ENCODE measurements around the gene CDKN2D. TPM values are rescaled to one million over a fixed set of nuclear protein-coding genes. Genes with fewer than 3 reads are reported as not detected.
"Not testable (repeated sequence)": the region's sequence is repeated elsewhere in the genome, so short reads cannot be mapped to it uniquely, and the experiment has no call there.

CDKN2D gene
- total and polyA plus RNA-seq, 9 donors: 2.8 to 7.6 (median 5.6) TPM

GRCh38 chr19:10552510-10553053 is 16.2 kb downstream of the CDKN2D start:
- H3K4me3 ChIP-seq: no peak overlapping the region
- no peak for TF ChIP-seq POLR2A (IDR thresholded peaks at IDR 0.05)
- no peak for TF ChIP-seq EP300 (IDR thresholded peaks at IDR 0.05)
- TF ChIP-seq CTCF (IDR thresholded peaks at IDR 0.05): no peak
- 64 to 67% (median 66%) methylated on average over 12 of the region's 12 CpGs for WGBS, 3 donors
- DNase-seq: no peak
- no peak overlapping the region for H3K27ac ChIP-seq
- no peaks in the 10 kb centered on the region for H3K9me3 ChIP-seq
- no peaks in the 10 kb centered on the region for H3K27me3 ChIP-seq
- H3K36me3 ChIP-seq: no peaks in the 10 kb centered on the region
- no peaks in the 10 kb centered on the region for H3K4me1 ChIP-seq (ENCODE audit: insufficient read depth)
- intact Hi-C loops (cut with DNase I): no loop called here

GRCh38 chr19:10551698-10552301 is 17.0 kb downstream of the CDKN2D start:
- Histone ChIP-seq H3K4me3 (no peak overlapping the region), H3K27ac (no peak overlapping the region), H3K9me3 (no peaks in the 10 kb centered on the region), H3K36me3 (no peaks in the 10 kb centered on the region), H3K4me1 (ENCODE audit: insufficient read depth) (no peaks in the 10 kb centered on the region), H3K27me3 (no peaks in the 10 kb centered on the region)
- DNase-seq: no peak
- TF ChIP-seq POLR2A (IDR thresholded peaks at IDR 0.05) (no peak), EP300 (IDR thresholded peaks at IDR 0.05) (no peak), CTCF (IDR thresholded peaks at IDR 0.05) (no peak)
- intact Hi-C loops (cut with DNase I): no loop called here
- WGBS, 3 donors: 89 to 94% (median 90%) methylated on average over 12 of the region's 12 CpGs

DNA sequence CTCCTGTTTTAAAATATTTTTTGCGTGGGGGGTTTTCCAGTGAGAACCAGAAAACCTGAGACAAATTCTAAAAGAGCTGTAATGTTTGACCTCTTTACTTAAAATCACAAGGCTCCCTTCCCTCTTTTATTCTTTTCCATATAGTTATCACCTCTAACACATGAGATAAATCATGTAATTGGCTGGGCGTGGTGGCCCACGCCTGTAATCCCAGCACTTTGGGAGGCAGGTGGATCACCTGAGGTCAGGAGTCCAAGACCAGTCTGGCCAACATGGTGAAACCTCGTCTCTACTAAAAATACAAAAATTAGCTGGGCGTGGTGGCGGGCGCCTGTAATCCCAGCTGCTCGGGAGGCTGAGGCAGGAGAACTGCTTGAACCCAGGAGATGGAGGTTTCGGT is 17.8 kb downstream of the CDKN2D start:
- H3K27me3 ChIP-seq; H3K36me3 ChIP-seq; intact Hi-C loops (cut with DNase I); H3K9me3 ChIP-seq; H3K4me1 ChIP-seq (ENCODE audit: insufficient read depth); H3K4me3 ChIP-seq; H3K27ac ChIP-seq; DNase-seq: not testable (repeated sequence)
- 95 to 97% (median 95%) methylated on average over 9 of the region's 9 CpGs for WGBS, 3 donors

- intact Hi-C loops (cut with DNase I): no loop called here
- no peak for DNase-seq
- no peaks in the 10 kb centered on the region for H3K4me1 ChIP-seq (ENCODE audit: insufficient read depth)
- H3K36me3 ChIP-seq: no peaks in the 10 kb centered on the region
- no peaks in the 10 kb centered on the region for H3K9me3 ChIP-seq
- no peaks in the 10 kb centered on the region for H3K27me3 ChIP-seq
- H3K4me3 ChIP-seq: no peak overlapping the region
- 93 to 96% (median 96%) methylated on average over 5 to 6 of the region's 6 CpGs for WGBS, 3 donors
- TF ChIP-seq POLR2A (IDR thresholded peaks at IDR 0.05): no peak
- TF ChIP-seq CTCF (IDR thresholded peaks at IDR 0.05): no peak
- TF ChIP-seq EP300 (IDR thresholded peaks at IDR 0.05): no peak
- H3K27ac ChIP-seq: no peak overlapping the region
Measured at GRCh38 chr19:10550336-10550735, 18.4 kb downstream of the CDKN2D start.

- no peaks in the 10 kb centered on the region for H3K36me3 ChIP-seq
- no peaks in the 10 kb centered on the region for H3K27me3 ChIP-seq
- H3K27ac ChIP-seq: no peak overlapping the region
- 84 to 86% (median 85%) methylated on average over 7 of the region's 7 CpGs for WGBS, 3 donors
- H3K9me3 ChIP-seq: no peaks in the 10 kb centered on the region
- H3K4me3 ChIP-seq: no peak overlapping the region
- TF ChIP-seq EP300 (IDR thresholded peaks at IDR 0.05) (no peak), CTCF (IDR thresholded peaks at IDR 0.05) (no peak), POLR2A (IDR thresholded peaks at IDR 0.05) (no peak)
- H3K4me1 ChIP-seq (ENCODE audit: insufficient read depth): no peaks in the 10 kb centered on the region
- intact Hi-C loops (cut with DNase I): no loop called here
- no peak for DNase-seq
Measured at GRCh38 chr19:10549733-10550132, 19.0 kb downstream of the CDKN2D start.
